HG03432 (cell line): Measurements from ENCODE around the gene TRAPPC10.
A peak's percentile ranks its signal among the peaks of the same experiment; 100 is the strongest.

Source experiments
- ATAC-seq: cut with Tn5 transposase; IDR thresholded peaks from one replicate; pipeline ENCODE4 v1.9.1; 2021; ENCODE audit warnings: mild to moderate bottlenecking, moderate library complexity; ENCODE audit not compliant: unreplicated experiment

TRAPPC10 gene, protein sequence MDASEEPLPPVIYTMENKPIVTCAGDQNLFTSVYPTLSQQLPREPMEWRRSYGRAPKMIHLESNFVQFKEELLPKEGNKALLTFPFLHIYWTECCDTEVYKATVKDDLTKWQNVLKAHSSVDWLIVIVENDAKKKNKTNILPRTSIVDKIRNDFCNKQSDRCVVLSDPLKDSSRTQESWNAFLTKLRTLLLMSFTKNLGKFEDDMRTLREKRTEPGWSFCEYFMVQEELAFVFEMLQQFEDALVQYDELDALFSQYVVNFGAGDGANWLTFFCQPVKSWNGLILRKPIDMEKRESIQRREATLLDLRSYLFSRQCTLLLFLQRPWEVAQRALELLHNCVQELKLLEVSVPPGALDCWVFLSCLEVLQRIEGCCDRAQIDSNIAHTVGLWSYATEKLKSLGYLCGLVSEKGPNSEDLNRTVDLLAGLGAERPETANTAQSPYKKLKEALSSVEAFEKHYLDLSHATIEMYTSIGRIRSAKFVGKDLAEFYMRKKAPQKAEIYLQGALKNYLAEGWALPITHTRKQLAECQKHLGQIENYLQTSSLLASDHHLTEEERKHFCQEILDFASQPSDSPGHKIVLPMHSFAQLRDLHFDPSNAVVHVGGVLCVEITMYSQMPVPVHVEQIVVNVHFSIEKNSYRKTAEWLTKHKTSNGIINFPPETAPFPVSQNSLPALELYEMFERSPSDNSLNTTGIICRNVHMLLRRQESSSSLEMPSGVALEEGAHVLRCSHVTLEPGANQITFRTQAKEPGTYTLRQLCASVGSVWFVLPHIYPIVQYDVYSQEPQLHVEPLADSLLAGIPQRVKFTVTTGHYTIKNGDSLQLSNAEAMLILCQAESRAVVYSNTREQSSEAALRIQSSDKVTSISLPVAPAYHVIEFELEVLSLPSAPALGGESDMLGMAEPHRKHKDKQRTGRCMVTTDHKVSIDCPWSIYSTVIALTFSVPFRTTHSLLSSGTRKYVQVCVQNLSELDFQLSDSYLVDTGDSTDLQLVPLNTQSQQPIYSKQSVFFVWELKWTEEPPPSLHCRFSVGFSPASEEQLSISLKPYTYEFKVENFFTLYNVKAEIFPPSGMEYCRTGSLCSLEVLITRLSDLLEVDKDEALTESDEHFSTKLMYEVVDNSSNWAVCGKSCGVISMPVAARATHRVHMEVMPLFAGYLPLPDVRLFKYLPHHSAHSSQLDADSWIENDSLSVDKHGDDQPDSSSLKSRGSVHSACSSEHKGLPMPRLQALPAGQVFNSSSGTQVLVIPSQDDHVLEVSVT

DNA sequence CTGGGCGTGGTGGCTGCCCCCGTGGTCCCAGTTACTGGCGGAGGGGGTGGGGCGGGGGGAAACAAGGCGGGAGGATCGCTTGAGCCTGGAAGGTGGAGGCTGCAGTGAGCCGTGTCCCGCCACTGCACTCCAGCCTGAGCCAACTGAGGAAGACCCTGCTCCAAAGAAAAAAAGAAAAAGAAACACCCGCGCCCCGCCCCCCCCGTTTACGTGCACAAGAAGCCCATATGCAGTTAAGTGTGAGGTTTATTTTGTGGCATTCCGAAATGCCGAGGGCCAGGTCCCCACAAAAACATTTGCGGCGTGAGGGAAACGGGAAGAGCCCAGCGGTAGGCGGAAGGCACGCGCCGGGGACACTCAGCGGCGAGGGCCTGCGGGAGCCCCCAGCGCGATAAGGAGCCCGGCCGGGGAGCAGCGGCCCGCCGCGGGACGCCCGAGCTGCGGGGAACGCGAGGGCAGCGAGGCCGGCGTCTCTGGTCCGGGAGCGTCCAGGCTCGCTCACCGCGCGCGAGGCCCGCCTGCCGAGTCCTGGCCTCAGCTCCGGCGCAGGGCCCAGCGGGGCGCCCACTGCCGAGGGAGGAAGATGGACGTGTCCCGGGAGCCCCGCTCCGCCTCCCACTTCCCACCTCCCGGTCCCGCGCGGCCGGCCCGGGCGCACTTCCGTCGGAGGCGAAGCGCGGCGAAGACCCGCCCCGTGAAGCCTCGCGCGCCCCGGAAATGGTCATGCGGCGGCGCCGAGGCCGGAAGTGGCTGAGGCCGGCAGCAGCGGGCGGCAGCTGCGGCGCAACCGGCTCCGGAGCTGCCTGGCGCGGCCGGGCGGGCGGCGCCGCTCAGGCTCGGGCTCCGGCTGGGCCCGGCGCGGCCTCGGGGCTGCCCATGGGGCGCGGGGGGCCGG, at the start of gene TRAPPC10:
TSS of gene TRAPPC10 (plus strand) at position 731 of the 895 bp plus-strand sequence. CDS start 185 bp downstream, outside the sequence.
- ATAC-seq = peak; percentile 72

DNA sequence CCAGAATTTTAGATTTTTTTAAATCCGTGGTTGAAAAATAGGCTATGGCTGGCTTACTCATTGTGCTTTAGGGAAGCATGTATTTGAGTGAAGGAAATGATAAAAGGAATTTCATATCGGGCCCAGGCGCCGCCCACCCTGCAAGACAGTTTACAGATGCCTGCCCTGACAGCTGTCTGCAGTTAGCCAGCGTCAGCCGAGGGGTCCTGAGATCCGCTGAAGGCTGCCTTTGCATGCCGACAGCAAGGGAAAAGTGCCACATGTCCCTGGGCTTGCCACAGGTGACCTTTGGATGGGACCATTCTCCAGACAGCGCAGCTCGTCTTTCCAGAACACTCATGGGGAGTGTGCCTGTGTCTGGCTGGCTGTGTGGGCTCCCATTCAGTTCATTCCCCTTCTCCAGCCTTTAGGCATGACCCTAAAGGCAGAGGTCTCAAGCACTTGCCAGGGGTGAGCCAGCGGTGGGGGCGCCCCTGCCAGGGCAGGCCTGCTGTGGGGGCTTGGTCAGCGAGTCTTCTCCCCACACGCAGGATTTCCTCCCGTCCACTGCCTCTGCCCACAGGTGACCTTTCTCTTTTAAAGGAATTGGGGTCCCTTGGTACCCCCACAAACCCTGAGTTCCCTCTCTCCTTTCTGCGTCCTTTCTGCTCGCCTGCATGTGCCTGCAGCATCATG, 46.1 kb upstream of the TRAPPC10 start:
- ATAC-seq = no peak

DNA sequence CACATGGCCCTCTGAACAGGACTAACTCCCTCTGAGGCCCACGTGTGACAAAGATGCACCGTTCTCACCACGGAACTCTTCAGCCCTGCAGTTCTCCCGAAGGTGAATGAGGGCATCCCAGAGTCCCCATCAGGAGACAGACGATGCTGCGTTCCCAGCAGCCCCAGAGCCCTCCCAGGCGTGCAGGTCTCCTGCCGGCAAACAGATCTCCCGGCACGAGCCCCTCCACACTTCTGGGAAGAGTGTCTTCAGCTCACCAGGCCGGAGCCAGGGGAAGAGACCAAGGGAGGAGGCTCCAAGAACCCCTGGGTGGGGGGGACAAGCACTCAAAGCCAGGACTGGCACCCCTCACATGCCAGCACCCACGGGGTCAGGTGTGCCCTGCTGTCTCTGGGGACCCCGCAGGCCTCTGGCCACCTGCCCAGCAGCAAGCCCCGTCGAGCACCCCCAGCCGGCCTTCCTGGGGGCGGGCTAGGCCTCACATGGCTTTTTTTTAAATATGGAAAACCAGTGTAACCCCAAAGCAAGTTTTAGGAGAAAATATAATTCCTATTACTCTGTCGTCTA, 45.1 kb upstream of the TRAPPC10 start:
- ATAC-seq = no peak

DNA sequence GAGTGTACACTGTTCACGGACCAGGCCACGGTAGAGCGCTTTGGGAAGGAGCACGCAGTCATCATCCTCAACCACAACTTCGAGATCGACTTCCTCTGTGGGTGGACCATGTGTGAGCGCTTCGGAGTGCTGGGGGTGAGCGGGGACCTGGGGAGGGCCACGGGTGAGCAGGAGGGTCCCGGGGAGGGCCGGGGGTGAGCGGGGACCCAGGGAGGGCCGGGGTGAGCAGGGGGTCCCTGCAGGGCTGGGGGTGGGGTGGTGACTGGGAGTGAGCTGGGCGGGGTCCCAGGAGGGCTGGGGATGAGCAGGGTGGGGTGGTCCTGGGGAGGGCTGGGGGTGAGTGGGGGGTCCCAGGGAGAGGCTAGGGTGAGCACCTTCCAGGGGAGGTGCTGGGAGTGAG, 44.1 kb upstream of the TRAPPC10 start:
- ATAC-seq = no peak

DNA sequence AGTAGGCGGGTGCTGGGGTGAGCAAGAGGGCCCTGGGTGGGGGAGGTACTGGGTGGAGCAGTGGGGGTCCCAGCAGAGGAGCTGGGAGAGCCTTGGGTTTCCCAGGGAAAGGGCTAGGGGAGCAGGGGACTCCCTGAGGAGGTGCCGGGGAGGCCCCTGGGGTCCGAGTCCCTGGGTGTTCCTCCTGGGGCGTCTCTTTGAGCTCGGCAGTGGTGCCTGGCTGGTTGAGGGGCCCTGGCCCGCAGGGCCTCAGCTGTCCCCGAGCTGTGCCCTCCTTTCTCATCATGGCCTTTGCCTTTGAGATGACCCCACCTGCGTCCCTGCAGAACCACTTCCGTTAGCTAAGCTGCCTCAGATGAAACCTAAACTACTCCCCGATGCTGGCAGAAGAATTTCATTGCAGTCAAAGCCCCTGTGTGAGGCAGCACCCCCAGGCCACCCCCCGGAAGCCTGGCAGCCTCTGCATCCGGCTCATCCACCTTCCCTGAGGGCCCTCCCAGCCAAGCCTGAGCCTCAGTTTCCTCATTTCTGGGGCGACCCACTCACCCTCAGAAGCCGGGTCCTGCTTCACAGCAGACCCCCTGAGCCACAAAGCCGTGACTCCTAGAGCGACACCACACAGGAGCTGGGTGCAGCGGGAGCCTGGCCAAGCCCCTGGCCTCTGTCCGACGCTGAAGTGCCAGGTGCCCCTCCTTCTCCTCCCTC, 43.5 kb upstream of the TRAPPC10 start:
- no peak for ATAC-seq

DNA sequence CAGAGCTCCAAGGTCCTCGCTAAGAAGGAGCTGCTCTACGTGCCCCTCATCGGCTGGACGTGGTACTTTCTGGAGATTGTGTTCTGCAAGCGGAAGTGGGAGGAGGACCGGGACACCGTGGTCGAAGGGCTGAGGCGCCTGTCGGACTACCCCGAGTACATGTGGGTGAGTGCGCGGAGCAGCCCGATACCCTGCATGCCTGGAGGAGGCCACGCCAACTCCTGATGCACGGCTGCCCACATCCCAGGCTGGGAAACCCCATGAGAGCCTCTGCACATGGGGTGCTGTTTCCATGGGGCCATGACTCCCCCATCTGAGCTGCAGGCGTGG, 43.0 kb upstream of the TRAPPC10 start:
- no peak for ATAC-seq

DNA sequence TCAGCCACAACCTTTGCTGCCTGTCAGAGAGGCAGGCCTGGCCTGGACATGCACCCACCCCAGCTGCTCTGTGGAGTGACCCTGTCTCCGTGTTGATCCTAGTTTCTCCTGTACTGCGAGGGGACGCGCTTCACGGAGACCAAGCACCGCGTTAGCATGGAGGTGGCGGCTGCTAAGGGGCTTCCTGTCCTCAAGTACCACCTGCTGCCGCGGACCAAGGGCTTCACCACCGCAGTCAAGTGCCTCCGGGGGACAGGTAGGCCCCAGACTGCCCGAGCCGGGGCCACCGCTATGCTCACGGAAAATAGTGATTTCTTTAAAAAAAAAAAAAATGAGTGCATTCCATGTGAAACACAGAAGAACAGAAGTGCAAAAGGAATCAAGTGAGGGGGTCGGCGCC, 41.6 kb upstream of the TRAPPC10 start:
- no peak for ATAC-seq

DNA sequence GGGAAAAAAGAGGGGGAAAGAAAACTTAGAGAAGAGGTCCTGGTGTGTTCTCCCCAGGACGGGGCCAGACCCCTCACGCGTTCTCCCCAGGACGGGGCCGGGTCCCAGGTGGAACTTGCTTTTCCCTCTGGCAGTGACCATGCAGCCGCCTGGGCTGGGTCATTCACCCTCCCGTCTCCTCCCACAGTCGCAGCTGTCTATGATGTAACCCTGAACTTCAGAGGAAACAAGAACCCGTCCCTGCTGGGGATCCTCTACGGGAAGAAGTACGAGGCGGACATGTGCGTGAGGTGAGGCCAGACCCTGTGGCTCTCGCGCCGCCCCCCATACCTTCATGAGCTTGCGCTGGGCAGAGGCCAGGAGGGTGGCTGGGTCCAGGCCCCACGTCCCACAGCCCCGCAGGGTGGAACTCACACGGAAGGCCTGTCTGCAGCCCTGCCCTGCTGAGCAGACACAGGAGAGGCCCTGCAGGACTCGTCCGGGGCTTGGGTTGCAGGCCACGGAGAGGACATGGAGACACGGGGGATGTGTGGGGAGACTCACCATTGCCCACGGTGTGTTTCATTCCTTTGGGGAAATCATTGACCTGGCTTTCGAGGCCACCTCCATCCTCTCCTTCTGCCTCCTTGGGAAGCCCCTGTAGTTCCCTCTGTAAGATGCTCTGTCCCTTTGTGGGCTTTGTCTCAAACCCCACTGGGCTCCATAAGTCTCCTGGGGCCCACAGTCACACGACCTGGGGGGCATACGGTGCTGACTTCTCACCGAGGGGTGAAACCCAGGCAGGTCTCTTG, 40.7 kb upstream of the TRAPPC10 start:
- ATAC-seq = no peak

DNA sequence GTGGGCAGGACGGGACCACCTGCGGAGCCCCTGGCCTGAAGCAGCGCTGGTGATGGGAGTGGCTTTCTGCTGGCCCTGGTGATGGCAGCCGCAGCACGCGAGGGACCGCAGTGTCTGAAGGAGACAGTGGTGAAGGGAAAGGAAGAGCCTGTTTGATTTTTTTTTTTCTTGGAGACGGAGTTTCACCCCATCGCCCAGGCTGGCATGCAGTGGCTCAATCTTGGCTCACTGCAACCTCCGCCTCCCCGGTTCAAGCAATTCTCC, 40.2 kb upstream of the TRAPPC10 start:
- ATAC-seq = no peak

DNA sequence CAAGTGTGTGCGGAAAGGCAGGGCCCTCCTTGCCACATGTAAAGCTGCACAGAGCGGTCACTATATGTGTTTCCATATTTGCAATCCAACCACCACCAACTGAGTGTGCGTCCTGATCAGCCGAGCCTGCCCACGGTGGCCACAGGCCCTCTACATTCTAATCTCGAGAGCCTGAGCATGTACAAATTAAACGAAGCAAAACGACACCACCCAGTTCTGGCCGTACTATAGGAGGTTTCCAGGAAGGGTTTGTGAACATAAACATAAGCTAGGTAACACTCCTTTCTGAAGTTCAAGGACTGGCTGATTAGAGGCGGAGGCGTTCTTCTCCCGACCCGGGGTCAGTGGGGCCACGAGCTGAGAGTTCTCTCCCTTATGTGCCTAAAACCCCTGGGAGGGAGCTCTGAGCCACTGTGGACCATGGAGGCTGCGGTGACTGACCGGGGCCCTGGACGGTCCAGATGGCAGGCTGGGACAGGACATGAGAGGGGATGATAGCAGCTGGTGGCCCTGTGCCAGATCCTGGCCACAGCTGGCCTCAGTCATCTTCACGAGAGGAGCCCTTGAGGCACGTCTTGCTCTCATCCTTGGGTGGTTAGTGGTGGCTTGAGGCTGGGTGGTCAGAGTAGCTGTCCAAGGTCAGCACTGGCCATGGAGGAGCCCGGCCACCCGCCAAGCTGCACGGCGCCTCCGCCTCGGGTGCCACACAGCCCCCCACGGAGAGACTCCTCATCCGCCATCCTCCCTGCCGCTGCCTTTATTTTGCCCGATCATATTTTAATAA, 39.1 kb upstream of the TRAPPC10 start:
- ATAC-seq = no peak

DNA sequence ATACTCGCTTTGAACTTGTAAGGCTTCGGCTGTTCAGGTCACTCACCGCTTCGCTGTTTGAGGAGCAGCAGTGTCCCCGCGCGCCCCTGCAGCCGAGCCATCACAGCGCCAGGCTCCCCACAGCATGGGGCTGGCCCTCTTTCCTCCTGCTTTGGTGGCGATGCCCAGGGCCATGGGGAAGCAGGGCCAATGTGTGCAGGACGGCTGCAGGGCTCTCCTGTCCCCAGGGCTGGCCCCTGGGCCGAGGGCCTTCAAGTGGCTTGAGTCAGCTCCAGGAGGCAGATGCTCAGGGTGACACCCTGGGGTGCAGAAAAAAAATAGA, 38.5 kb upstream of the TRAPPC10 start:
- no peak for ATAC-seq

DNA sequence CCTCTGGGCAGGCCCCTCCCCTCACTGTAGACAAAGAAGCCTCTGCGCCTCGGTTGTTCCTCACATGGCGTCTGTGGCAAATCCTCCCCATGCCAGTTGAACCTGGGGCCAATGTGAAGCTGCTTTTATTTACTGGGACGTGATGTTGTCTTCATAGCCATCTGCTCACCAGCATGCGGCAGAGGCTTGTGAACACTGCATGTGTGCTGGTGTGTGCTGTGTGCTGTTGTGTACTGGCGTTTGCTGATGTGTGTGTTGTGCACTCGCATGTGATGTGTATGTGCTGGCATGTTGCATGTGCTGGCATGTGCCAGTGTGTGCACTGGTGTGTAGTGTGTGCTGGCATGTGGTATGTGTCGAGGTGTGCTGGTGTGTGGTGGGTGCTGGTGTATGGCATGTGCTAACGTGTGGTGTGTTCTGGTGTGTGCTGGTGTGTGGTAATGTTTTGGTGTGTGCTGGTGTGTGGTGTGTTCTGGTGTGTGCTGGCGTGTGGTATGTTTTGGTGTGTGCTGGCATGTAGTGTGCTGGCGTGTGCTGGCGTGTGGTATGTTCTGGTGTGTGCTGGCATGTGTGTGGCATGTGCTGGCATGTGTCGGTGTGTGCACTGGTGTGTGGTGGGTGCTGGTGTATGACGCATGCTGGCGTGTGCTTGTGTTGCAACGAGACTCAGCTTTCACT, 37.2 kb upstream of the TRAPPC10 start:
- ATAC-seq = no peak

DNA sequence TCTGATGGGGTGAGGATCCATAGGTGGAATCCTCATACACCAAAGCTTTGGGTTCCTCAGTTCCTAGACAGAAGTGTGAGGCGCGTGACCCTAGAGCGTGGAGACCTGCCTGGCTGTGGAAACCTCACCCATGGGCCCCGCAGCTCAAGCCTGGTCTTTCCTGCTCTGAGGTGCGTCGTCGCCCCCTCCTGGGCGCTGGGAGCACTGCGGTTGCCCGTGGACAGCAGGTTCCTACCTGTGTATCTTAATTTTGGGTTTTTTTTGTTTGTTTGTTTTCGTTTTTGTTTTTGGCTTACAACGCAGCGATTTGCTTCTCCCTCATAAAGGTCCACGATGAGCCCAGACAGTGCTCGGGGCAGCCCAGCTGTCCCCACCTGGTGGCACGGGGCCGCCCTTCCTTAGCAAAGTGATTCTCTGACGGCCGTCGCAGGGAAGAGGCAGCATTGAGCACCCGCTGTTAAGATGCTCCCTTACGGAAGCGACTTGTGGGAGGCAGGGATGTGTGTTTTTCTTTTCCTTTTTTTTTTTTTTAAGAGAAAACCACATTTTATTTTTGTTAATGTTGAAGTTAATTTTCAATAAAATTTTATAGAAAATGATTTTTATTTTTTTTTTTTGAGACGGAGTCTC, 36.5 kb upstream of the TRAPPC10 start:
- ATAC-seq = no peak

DNA sequence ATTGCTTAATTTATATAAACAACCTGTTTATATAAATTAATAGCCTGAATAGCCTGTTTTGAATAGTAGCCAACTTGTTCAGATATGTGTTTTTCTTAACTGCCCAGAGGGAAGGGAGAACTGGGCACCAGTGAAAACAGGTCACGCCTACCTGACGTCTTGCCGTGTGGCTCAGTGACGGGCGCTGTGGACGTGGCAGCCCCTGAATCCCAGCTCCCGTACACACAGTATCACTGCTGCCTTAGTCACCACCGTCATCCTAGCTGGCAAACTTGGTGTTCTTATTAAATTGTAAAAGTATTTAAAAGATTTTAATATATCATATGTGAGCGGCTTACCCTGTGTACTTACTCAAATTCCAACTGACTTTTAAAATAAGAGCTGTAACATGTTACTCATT, 35.4 kb upstream of the TRAPPC10 start:
- ATAC-seq = no peak

DNA sequence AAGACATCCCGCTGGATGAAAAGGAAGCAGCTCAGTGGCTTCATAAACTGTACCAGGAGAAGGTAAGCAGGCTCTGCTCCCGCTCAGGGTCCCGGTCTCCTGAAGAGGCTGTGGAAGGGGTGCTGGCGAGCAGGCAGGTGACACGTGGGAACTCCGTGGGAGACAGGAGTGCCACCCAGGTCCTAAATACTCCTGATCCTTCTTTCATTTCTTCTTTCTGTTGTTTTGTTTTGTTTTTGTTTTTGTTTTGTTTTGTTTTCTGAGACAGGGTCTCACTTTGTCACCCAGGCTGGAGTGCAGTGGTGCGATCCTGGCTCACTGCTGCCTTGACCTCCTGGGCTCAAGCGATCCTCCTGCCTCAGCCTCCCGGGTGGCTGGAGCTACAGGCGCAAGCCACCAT, 34.0 kb upstream of the TRAPPC10 start:
- ATAC-seq = no peak

DNA sequence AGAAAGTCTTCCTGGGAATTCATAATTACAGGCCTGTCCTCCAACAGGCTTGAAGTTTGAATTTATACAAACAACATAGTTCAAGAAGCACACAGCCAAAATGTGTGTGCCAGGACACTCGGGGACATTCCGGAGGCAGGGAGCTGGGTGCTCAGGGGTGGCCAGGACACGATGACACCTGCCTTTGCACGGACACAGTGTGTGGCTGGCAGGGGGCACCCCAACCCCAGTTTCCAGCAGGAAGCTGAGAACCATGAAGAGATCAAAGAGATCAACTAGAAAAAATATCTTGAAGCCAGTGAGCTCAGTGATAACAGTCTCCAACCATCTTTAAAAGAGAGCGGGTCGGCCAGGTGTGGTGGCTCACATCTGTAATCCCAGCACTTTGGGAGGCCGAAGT, 32.5 kb upstream of the TRAPPC10 start:
- no peak for ATAC-seq
